Trophoblast cell (in vitro differentiated cells and primary cell): ENCODE measurements around the gene ATOH7.
A peak's percentile ranks its signal among the peaks of the same experiment; 100 is the strongest.

Experiments used
- DNase-seq, 2 donors: peaks; one replicate each; pipeline ENCODE4 v3.0.0-alpha.2; 2016
- H2AFZ ChIP-seq: 2 replicates; pipeline ENCODE4 v1.6.1; 2013; ENCODE audit warnings: low read length, moderate library complexity, mild to moderate bottlenecking; ENCODE audit not compliant: insufficient read depth, poor library complexity
- H2AK5ac ChIP-seq: 2 replicates; pipeline ENCODE4 v1.6.1; 2013; ENCODE audit warnings: mild to moderate bottlenecking, low read length
- H2BK120ac ChIP-seq: 2 replicates; pipeline ENCODE4 v1.6.1; 2013; ENCODE audit warnings: low read length, mild to moderate bottlenecking, moderate library complexity; ENCODE audit not compliant: insufficient read depth, poor library complexity
- H2BK12ac ChIP-seq: 2 replicates; pipeline ENCODE4 v1.6.1; 2013; ENCODE audit warnings: mild to moderate bottlenecking, low read length, moderate library complexity
- H2BK5ac ChIP-seq: 2 replicates; pipeline ENCODE4 v1.6.1; 2013; ENCODE audit warnings: low read length, low read depth, moderate library complexity, mild to moderate bottlenecking; ENCODE audit not compliant: poor library complexity
- H3K14ac ChIP-seq: 2 replicates; pipeline ENCODE4 v1.6.1; 2013; ENCODE audit warnings: mild to moderate bottlenecking, low read length
- H3K18ac ChIP-seq: 2 replicates; pipeline ENCODE4 v1.6.1; 2013; ENCODE audit warnings: mild to moderate bottlenecking, low read length
- H3K23ac ChIP-seq: 2 replicates; pipeline ENCODE4 v1.6.1; 2013; ENCODE audit warnings: low read length
- H3K27ac ChIP-seq: 2 replicates; pipeline ENCODE4 v1.5.1; 2013; ENCODE audit warnings: low read depth, mild to moderate bottlenecking, inconsistent platforms, low read length, moderate library complexity
- H3K27me3 ChIP-seq: 2 replicates; pipeline ENCODE4 v1.6.1; 2013; ENCODE audit warnings: inconsistent platforms, mild to moderate bottlenecking, low read length, moderate library complexity; ENCODE audit not compliant: insufficient read depth
- H3K36me3 ChIP-seq, 2 experiments: 1 replicate in 1 of 2; 2 replicates in 1 of 2; pipeline ENCODE4 v1.6.1; 2013; ENCODE audit warnings: low read length in 2 of 2, mild to moderate bottlenecking in 2 of 2, moderate library complexity in 1 of 2; ENCODE audit not compliant: insufficient read depth in 2 of 2, control insufficient read depth in 1 of 2
- H3K4ac ChIP-seq: 2 replicates; pipeline ENCODE4 v1.6.1; 2013; ENCODE audit warnings: low read depth, mild to moderate bottlenecking, low read length, moderate library complexity
- H3K4me1 ChIP-seq, 2 experiments: 1 replicate in 1 of 2; 2 replicates in 1 of 2; pipeline ENCODE4 v1.6.1; 2013; ENCODE audit warnings: low read length in 2 of 2, mild to moderate bottlenecking in 2 of 2, moderate library complexity in 1 of 2; ENCODE audit not compliant: insufficient read depth in 2 of 2, control insufficient read depth in 1 of 2
- H3K4me2 ChIP-seq: 2 replicates; pipeline ENCODE4 v1.6.1; 2013; ENCODE audit warnings: inconsistent platforms, mild to moderate bottlenecking, low read length, moderate library complexity
- H3K4me3 ChIP-seq: 2 replicates; pipeline ENCODE4 v1.5.1; 2013; ENCODE audit warnings: mild to moderate bottlenecking, low read depth, low read length, inconsistent platforms
- H3K79me1 ChIP-seq: one replicate; pipeline ENCODE4 v1.6.1; 2013; ENCODE audit warnings: low read length
- H3K79me2 ChIP-seq: 2 replicates; pipeline ENCODE4 v1.6.1; 2013; ENCODE audit warnings: low read length, mild to moderate bottlenecking; ENCODE audit not compliant: control insufficient read depth, insufficient read depth, poor library complexity
- H3K9ac ChIP-seq: 2 replicates; pipeline ENCODE4 v1.6.1; 2013; ENCODE audit warnings: mild to moderate bottlenecking, low read length
- H3K9me3 ChIP-seq: 2 replicates; pipeline ENCODE4 v1.6.1; 2013; ENCODE audit warnings: low read depth, mild to moderate bottlenecking, control low read depth, inconsistent platforms, low read length; ENCODE audit not compliant: insufficient read depth
- H4K12ac ChIP-seq: 2 replicates; pipeline ENCODE4 v1.6.1; 2013; ENCODE audit warnings: low read depth, mild to moderate bottlenecking, low read length, moderate library complexity
- H4K8ac ChIP-seq: 2 replicates; pipeline ENCODE4 v1.6.1; 2013; ENCODE audit warnings: low read depth, mild to moderate bottlenecking, low read length, moderate library complexity
- H4K91ac ChIP-seq: one replicate; pipeline ENCODE4 v1.6.1; 2013; ENCODE audit warnings: low read depth, mild to moderate bottlenecking, low read length, moderate library complexity
- WGBS: extraction: QIAGEN DNeasy Blood & Tissue Kit; methylation state at CpG from one replicate; pipeline ENCODE4 v1.1.7; 2013; ENCODE audit warnings: missing lambda C conversion rate; ENCODE audit not compliant: insufficient read length, insufficient coverage; ENCODE audit errors: extremely low coverage; 5-methylcytosine and 5-hydroxymethylcytosine counted together

The ATOH7 gene

DNA sequence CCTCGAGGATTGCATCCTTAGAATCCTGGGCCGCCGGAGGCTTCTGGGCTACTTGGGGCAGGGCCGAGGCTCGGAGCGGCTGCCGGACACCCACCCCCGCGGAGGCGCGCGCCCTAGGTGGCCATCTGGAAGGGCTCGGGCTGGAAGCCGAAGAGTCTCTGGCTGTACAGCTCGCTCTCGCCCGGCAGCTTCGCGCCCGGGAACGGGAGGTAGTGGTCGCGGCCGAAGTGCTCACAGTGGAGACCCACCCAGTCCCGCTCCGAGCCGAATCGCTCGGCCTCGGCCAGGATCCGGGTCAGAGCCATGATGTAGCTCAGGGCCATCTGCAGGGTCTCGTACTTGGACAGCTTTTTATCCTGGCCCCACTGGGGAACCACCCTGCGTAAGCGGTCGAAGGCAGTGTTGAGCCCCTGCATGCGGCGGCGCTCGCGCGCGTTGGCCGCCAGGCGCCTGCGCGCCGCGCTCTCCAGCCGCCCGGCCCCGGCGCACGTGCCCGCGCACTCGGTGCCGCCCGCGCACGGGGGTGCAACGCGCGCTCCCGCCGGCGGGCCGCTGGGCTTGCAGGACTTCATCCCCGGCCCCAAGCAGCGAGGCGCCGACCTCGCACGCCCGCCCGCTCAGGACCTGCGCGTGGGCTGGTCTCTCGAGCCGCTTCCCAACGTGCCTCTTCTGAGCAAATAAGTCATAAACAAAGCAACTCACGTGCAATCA is 652 bp downstream of the ATOH7 start:
- peak overlapping the region; percentile 72 for H2AFZ ChIP-seq
- H2BK120ac ChIP-seq, result no peak overlapping the region
- H3K4me2 ChIP-seq, result peak overlapping the region; percentile 100
- WGBS, result no CpG with 5 or more reads among the region's 81 CpGs
- H3K27me3 ChIP-seq, result no peaks in the 10 kb centered on the region
- no peak overlapping the region for H3K18ac ChIP-seq
- H4K91ac ChIP-seq, result no peak overlapping the region
- no peak overlapping the region for H3K27ac ChIP-seq
- no peak overlapping the region for H2BK5ac ChIP-seq
- DNase-seq, result peak in 1 of 2 donors; percentile 46
- H3K23ac ChIP-seq, result no peak overlapping the region
- no peaks in the 10 kb centered on the region for H3K9me3 ChIP-seq
- peak overlapping the region; percentile 33 for H3K14ac ChIP-seq
- no peaks in the 10 kb centered on the region for H3K36me3 ChIP-seq
- peak overlapping the region; percentile 41 for H4K12ac ChIP-seq
- H2AK5ac ChIP-seq, result no peak overlapping the region
- H3K4me1 ChIP-seq, result peaks cover 0 to 3% of the 10 kb centered on the region in 2 experiments
- H3K4me3 ChIP-seq, result peak overlapping the region; percentile 74
- H3K9ac ChIP-seq, result peak overlapping the region; percentile 82
- H4K8ac ChIP-seq, result peak overlapping the region; percentile 56
- no peak overlapping the region for H3K4ac ChIP-seq
- H3K79me2 ChIP-seq, result peaks cover 2% of the 10 kb centered on the region
- peaks cover 2% of the 10 kb centered on the region for H3K79me1 ChIP-seq
- no peak overlapping the region for H2BK12ac ChIP-seq

DNA sequence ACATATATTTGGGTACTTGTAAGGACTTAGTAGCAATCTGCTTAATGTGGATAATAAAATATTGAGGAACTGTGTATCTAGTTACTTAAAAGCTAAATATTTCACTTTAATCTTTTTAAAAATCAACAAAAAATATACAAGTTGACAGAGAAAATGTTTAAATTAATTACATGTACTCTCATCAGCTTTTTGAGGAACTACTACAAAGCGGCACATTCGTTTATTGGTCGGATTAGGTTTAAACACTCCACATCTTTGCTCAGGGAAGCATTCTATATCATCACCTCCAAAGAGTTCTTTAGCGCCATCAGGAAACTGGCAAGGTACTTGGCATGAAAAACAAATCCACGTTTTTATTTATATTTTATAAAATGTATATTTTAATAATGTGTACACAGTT is 1.6 kb downstream of the ATOH7 start:
- no CpG with 5 or more reads among the region's 5 CpGs for WGBS
- no peak overlapping the region for H2AFZ ChIP-seq
- no peak overlapping the region for H4K12ac ChIP-seq
- H2BK5ac ChIP-seq, result no peak overlapping the region
- H4K8ac ChIP-seq, result no peak overlapping the region
- no peak overlapping the region for H3K4me3 ChIP-seq
- no peak overlapping the region for H3K4ac ChIP-seq
- no peak overlapping the region for H2BK120ac ChIP-seq
- H3K4me1 ChIP-seq, result peaks cover 0 to 3% of the 10 kb centered on the region in 2 experiments
- no peak for DNase-seq
- H3K4me2 ChIP-seq, result no peak overlapping the region
- no peak overlapping the region for H3K27ac ChIP-seq
- H3K79me1 ChIP-seq, result peaks cover 2% of the 10 kb centered on the region
- H3K18ac ChIP-seq, result no peak overlapping the region
- H2BK12ac ChIP-seq, result no peak overlapping the region
- H3K23ac ChIP-seq, result no peak overlapping the region
- H3K27me3 ChIP-seq, result no peaks in the 10 kb centered on the region
- no peak overlapping the region for H3K9ac ChIP-seq
- H3K14ac ChIP-seq, result no peak overlapping the region
- no peaks in the 10 kb centered on the region for H3K9me3 ChIP-seq
- no peaks in the 10 kb centered on the region for H3K36me3 ChIP-seq
- H3K79me2 ChIP-seq, result peaks cover 2% of the 10 kb centered on the region
- H4K91ac ChIP-seq, result no peak overlapping the region
- no peak overlapping the region for H2AK5ac ChIP-seq

DNA sequence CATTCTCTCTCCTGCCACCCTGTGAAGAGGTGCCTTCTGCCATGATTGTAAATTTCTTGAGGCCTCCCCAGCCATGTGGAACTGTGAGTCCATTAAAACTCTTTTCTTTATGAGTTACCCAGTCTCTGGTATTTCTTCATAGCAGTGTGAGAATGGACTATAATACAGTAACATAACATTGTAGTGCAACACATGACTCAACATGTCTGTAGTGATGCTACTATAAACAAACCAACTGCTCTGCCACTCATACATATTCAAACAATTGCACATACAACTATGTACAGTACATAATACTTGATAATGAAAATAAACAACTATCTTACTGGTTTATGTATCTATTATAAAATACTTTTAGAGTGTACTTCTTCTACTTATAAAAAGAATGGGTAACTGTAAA is 7.1 kb downstream of the ATOH7 start:
- no peak overlapping the region for H3K9ac ChIP-seq
- H3K79me1 ChIP-seq, result no peaks in the 10 kb centered on the region
- H2AK5ac ChIP-seq, result no peak overlapping the region
- no peaks in the 10 kb centered on the region for H3K79me2 ChIP-seq
- H2BK120ac ChIP-seq, result no peak overlapping the region
- no peak overlapping the region for H3K4me2 ChIP-seq
- H3K27ac ChIP-seq, result no peak overlapping the region
- H3K4ac ChIP-seq, result no peak overlapping the region
- H3K18ac ChIP-seq, result no peak overlapping the region
- no peaks in the 10 kb centered on the region for H3K4me1 ChIP-seq
- no peak overlapping the region for H4K91ac ChIP-seq
- no peak overlapping the region for H3K4me3 ChIP-seq
- no peaks in the 10 kb centered on the region for H3K36me3 ChIP-seq
- H2AFZ ChIP-seq, result no peak overlapping the region
- H3K27me3 ChIP-seq, result no peaks in the 10 kb centered on the region
- H2BK12ac ChIP-seq, result no peak overlapping the region
- no peak for DNase-seq
- H2BK5ac ChIP-seq, result no peak overlapping the region
- H4K8ac ChIP-seq, result no peak overlapping the region
- H4K12ac ChIP-seq, result no peak overlapping the region
- no peaks in the 10 kb centered on the region for H3K9me3 ChIP-seq
- no peak overlapping the region for H3K14ac ChIP-seq
- no peak overlapping the region for H3K23ac ChIP-seq

DNA sequence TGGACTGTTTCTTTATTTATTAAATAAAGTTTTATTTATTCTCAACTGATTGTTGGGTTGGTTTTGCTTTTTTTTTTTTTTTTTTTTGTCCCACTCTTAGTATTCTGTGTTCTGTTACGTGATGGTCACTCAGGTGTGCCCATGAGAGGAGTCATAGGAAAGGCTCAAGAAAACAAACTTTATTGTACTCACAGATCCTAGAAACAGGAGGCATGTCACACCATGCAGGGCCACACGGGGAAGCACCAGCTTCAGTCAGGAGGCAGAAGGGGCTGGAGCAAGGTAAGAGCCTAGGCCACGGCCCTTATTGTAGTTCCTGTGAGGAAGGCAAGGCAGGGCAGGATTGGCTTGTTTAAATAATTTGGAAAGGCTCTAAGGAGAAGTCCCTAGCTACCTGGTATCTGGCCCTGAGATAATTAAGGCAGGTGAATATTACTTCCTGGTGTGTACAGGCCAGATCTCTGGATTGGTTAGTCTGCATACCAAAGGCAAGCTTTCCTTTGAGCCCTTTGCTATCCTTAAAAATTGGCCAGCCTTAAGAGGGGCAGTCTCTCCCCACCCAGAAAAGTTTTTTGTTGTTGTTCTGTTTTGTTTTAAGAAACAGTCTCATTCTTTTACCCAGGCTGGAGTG is 8.3 kb downstream of the ATOH7 start:
- Histone ChIP-seq H3K79me1 (no peaks in the 10 kb centered on the region), H3K4ac (no peak overlapping the region), H3K14ac (no peak overlapping the region), H2AFZ (no peak overlapping the region), H3K27ac (no peak overlapping the region), H3K23ac (no peak overlapping the region), H3K79me2 (no peaks in the 10 kb centered on the region), H3K4me1 (no peaks in the 10 kb centered on the region), H3K36me3 (no peaks in the 10 kb centered on the region), H4K91ac (no peak overlapping the region), H2BK12ac (no peak overlapping the region), H3K9me3 (no peaks in the 10 kb centered on the region), H2AK5ac (no peak overlapping the region), H4K12ac (no peak overlapping the region), H2BK5ac (no peak overlapping the region), H3K18ac (no peak overlapping the region), H4K8ac (no peak overlapping the region), H3K27me3 (no peaks in the 10 kb centered on the region), H3K4me2 (no peak overlapping the region), H2BK120ac (no peak overlapping the region), H3K9ac (no peak overlapping the region), H3K4me3 (no peak overlapping the region)
- WGBS, result no CpG with 5 or more reads among the region's 3 CpGs
- DNase-seq, result no peak
